Osteocyte (in vitro differentiated cells): ENCODE data around the gene SLC12A1. TPM values are rescaled to one million over a fixed set of nuclear protein-coding genes. Genes with fewer than 3 reads are reported as not detected.

Experiments used
- DNase-seq: peaks from one replicate; pipeline ENCODE4 v3.0.0; 2021; ENCODE audit warnings: mixed read lengths; ENCODE audit not compliant: unreplicated experiment; ENCODE audit errors: extremely low spot score
- H3K27ac Mint-ChIP-seq: one replicate; pipeline ENCODE4 v1.8.0; 2021; ENCODE audit warnings: mild to moderate bottlenecking, mixed read lengths; ENCODE audit not compliant: unreplicated experiment
- H3K27me3 Mint-ChIP-seq: one replicate; pipeline ENCODE4 v1.8.0; 2021; ENCODE audit warnings: mixed read lengths; ENCODE audit not compliant: unreplicated experiment
- H3K36me3 Mint-ChIP-seq: one replicate; pipeline ENCODE4 v1.8.0; 2021; ENCODE audit warnings: mixed read lengths; ENCODE audit not compliant: unreplicated experiment
- H3K4me1 Mint-ChIP-seq: one replicate; pipeline ENCODE4 v1.8.0; 2021; ENCODE audit warnings: mixed read lengths; ENCODE audit not compliant: unreplicated experiment
- H3K4me3 Mint-ChIP-seq: one replicate; pipeline ENCODE4 v1.8.0; 2021; ENCODE audit warnings: mild to moderate bottlenecking, moderate library complexity, mixed read lengths; ENCODE audit not compliant: unreplicated experiment
- H3K9me3 Mint-ChIP-seq: one replicate; pipeline ENCODE4 v1.8.0; 2021; ENCODE audit warnings: mixed read lengths; ENCODE audit not compliant: unreplicated experiment
- CTCF ChIP-seq: fragments of 200-600 bp; sonication (generic); IDR thresholded peaks from 2 replicates; pipeline ENCODE4 v1.5.0; 2021; ENCODE audit warnings: antibody characterized with exemption, mild to moderate bottlenecking, moderate library complexity
- total RNA-seq: library from RNA; stranded (reverse); gene quantifications from 2 replicates; pipeline ENCODE4 v1.2.1, GENCODE V29; 2021

Gene SLC12A1
- total RNA-seq, 1 donor from 2014 or later, result not detected

- Mint-ChIP-seq H3K27me3 (no peaks in the 10 kb centered on the region), H3K27ac (no peak overlapping the region), H3K36me3 (peaks cover 14% of the 10 kb centered on the region), H3K4me1 (peaks cover 32% of the 10 kb centered on the region), H3K4me3 (peak overlapping the region; percentile 99), H3K9me3 (no peaks in the 10 kb centered on the region)
- TF ChIP-seq CTCF, result no peak
- DNase-seq, result no peak
Observed at GRCh38 chr15:48333540-48333939, 127.4 kb downstream of the SLC12A1 start.

GRCh38 chr15:48334260-48334659, 128.2 kb downstream of the SLC12A1 start:
- Mint-ChIP-seq H3K27ac (no peak overlapping the region), H3K4me1 (peaks cover 32% of the 10 kb centered on the region), H3K4me3 (no peak overlapping the region), H3K36me3 (peaks cover 14% of the 10 kb centered on the region), H3K27me3 (no peaks in the 10 kb centered on the region), H3K9me3 (no peaks in the 10 kb centered on the region)
- no peak for TF ChIP-seq CTCF
- DNase-seq, result no peak

GRCh38 chr15:48336940-48337339, 130.8 kb downstream of the SLC12A1 start:
- H3K4me1 Mint-ChIP-seq, result peaks cover 19% of the 10 kb centered on the region
- no peaks in the 10 kb centered on the region for H3K27me3 Mint-ChIP-seq
- H3K9me3 Mint-ChIP-seq, result no peaks in the 10 kb centered on the region
- DNase-seq, result no peak
- H3K4me3 Mint-ChIP-seq, result no peak overlapping the region
- H3K27ac Mint-ChIP-seq, result no peak overlapping the region
- peak; percentile 46 for TF ChIP-seq CTCF
- H3K36me3 Mint-ChIP-seq, result peaks cover 27% of the 10 kb centered on the region

GRCh38 chr15:48337607-48338006, 131.5 kb downstream of the SLC12A1 start:
- H3K4me3 Mint-ChIP-seq, result no peak overlapping the region
- no peak for TF ChIP-seq CTCF
- no peaks in the 10 kb centered on the region for H3K9me3 Mint-ChIP-seq
- peaks cover 16% of the 10 kb centered on the region for H3K4me1 Mint-ChIP-seq
- H3K27ac Mint-ChIP-seq, result peak overlapping the region; percentile 31
- H3K36me3 Mint-ChIP-seq, result peaks cover 32% of the 10 kb centered on the region
- DNase-seq, result no peak
- no peaks in the 10 kb centered on the region for H3K27me3 Mint-ChIP-seq

GRCh38 chr15:48340111-48340510, 134.0 kb downstream of the SLC12A1 start:
- no peak for DNase-seq
- Mint-ChIP-seq H3K27ac (no peak overlapping the region), H3K4me1 (peaks cover 2% of the 10 kb centered on the region), H3K36me3 (peaks cover 32% of the 10 kb centered on the region), H3K9me3 (no peaks in the 10 kb centered on the region), H3K4me3 (no peak overlapping the region), H3K27me3 (no peaks in the 10 kb centered on the region)
- TF ChIP-seq CTCF, result no peak
